ENCODE results near the gene TTLL5. TPM values are rescaled to one million over a fixed set of nuclear protein-coding genes. Genes with fewer than 3 reads are reported as not detected.

Gene TTLL5
- total RNA-seq, 1 donor from 2014 or later: 45.2 TPM

DNA sequence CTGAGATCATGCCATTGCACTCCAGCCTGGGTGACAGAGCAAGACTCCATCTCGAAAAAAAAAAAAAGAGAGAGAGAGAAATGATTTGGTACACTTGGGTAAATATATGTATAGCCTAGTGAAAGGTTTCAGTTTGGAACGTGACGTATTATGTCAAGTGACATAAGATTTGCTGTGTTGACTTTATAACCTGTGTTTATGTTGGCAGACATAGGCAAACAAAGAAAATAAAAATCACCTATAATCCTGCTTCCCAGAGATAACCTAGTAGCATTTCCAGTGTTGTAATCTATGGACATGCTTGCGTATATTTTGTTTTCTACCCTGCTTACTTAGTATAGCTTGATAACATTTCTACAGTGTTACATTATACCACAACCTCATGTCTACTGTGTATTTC lies 17.1 kb upstream of the TTLL5 start:
- H3K36me3 Mint-ChIP-seq: peaks cover 2% of the 10 kb centered on the region
- no peak for DNase-seq (ENCODE audit: low spot score in 2 of 2, unreplicated experiment in 2 of 2)
- TF ChIP-seq CTCF (IDR thresholded peaks at IDR 0.05; ENCODE audit: unreplicated experiment): no peak
- H3K27ac Mint-ChIP-seq: no peak overlapping the region
- no peak overlapping the region for H3K4me3 Mint-ChIP-seq
- no peaks in the 10 kb centered on the region for H3K27me3 Mint-ChIP-seq (ENCODE audit: low read depth)
- H3K4me1 Mint-ChIP-seq: peaks cover 8% of the 10 kb centered on the region
- no peaks in the 10 kb centered on the region for H3K9me3 Mint-ChIP-seq

DNA sequence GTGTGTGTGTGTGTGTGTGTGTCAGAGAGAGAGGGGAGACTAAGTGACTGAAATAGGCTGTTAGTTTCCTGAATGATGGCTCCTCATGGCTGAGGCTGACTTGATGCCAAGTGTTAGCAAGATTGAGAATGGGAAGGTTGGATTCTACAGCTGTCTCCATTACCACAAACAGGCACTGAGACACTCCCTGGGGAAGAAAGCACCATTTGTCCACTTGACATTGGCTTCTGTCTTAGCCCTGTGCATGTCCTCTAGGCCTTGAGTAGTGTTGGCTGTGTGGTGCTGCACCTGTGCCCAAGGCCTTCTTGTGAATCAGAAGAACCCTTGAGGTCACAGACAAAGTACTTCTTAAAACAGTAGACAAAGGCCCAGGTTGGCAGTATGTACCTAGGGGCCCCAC lies 16.0 kb upstream of the TTLL5 start:
- Mint-ChIP-seq H3K4me1 (peaks cover 8% of the 10 kb centered on the region), H3K9me3 (no peaks in the 10 kb centered on the region), H3K36me3 (peaks cover 12% of the 10 kb centered on the region), H3K27me3 (ENCODE audit: low read depth) (no peaks in the 10 kb centered on the region), H3K27ac (no peak overlapping the region), H3K4me3 (no peak overlapping the region)
- no peak for TF ChIP-seq CTCF (IDR thresholded peaks at IDR 0.05; ENCODE audit: unreplicated experiment)
- no peak for DNase-seq (ENCODE audit: low spot score in 2 of 2, unreplicated experiment in 2 of 2)

GRCh38 chr14:75646762-75647161 lies 14.3 kb upstream of the TTLL5 start:
- H3K27ac Mint-ChIP-seq: no peak overlapping the region
- no peak overlapping the region for H3K4me3 Mint-ChIP-seq
- no peak for DNase-seq (ENCODE audit: low spot score in 2 of 2, unreplicated experiment in 2 of 2)
- peaks cover 8% of the 10 kb centered on the region for H3K4me1 Mint-ChIP-seq
- TF ChIP-seq CTCF (IDR thresholded peaks at IDR 0.05; ENCODE audit: unreplicated experiment): no peak
- H3K36me3 Mint-ChIP-seq: peaks cover 28% of the 10 kb centered on the region
- no peaks in the 10 kb centered on the region for H3K9me3 Mint-ChIP-seq
- H3K27me3 Mint-ChIP-seq (ENCODE audit: low read depth): no peaks in the 10 kb centered on the region

GRCh38 chr14:75647640-75648039 lies 13.4 kb upstream of the TTLL5 start:
- peaks cover 32% of the 10 kb centered on the region for H3K36me3 Mint-ChIP-seq
- TF ChIP-seq CTCF (IDR thresholded peaks at IDR 0.05; ENCODE audit: unreplicated experiment): no peak
- H3K27ac Mint-ChIP-seq: peak overlapping the region; percentile 63
- no peak overlapping the region for H3K4me3 Mint-ChIP-seq
- peaks cover 8% of the 10 kb centered on the region for H3K4me1 Mint-ChIP-seq
- no peaks in the 10 kb centered on the region for H3K27me3 Mint-ChIP-seq (ENCODE audit: low read depth)
- DNase-seq (ENCODE audit: low spot score in 2 of 2, unreplicated experiment in 2 of 2): no peak
- no peaks in the 10 kb centered on the region for H3K9me3 Mint-ChIP-seq

DNA sequence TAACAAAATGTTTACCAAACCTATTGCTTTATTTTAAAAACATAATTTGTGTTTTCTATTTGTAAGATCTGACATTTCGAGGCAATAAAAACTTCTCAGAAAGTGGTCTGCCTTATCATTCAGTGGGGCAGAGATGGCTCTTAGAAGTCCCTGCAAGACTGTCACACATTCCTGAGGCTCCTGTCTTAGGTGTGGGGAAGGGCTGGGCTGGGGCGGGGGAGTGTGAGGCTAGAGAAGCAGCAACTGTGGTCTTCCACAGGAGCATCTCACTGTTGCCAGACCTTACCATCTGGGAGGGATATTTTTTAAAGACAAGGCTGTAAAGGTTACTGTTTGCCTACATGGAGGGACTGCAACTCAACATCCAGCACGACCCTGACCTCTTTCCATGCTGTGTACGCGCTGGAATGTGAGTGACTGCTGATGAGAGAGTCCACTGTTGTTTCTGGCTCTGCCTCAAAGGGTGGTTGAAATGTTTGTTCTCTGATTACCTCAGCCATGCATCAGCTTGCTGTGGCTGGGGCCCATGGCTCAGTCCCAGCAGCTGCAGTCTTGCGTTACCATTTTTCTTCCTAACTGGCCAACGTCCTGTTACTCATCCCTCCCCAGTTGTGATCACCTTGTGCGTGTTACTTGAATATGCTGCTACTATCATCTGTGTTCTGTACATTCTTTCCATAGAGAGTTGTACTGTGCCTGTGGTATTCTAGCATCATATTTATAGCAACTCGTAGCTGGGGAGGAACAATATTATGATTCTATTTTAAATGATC lies 12.8 kb upstream of the TTLL5 start:
- no peak for DNase-seq (ENCODE audit: low spot score in 2 of 2, unreplicated experiment in 2 of 2)
- Mint-ChIP-seq H3K4me1 (peaks cover 8% of the 10 kb centered on the region), H3K36me3 (peaks cover 34% of the 10 kb centered on the region)

More for the DNA sequence above, 12.8 kb upstream of the TTLL5 start:
- Mint-ChIP-seq H3K9me3 (no peaks in the 10 kb centered on the region), H3K27me3 (ENCODE audit: low read depth) (no peaks in the 10 kb centered on the region), H3K27ac (peak overlapping the region; percentile 77), H3K4me3 (no peak overlapping the region)
- no peak for TF ChIP-seq CTCF (IDR thresholded peaks at IDR 0.05; ENCODE audit: unreplicated experiment)

Data from mesothelial cell of epicardium (in vitro differentiated cells).